Uterus (tissue), 4 donors: ENCODE measurements around the gene GLIPR1. TPM values are rescaled to one million over a fixed set of nuclear protein-coding genes. Genes with fewer than 3 reads are reported as not detected.
A peak's percentile ranks its signal among the peaks of the same experiment; 100 is the strongest.

ENCODE experiments used
- DNase-seq, 2 donors: peaks; one replicate each; pipeline ENCODE4 v3.0.0-alpha.2; 2019 to 2020
- H3K27ac ChIP-seq, 2 donors: fragments of 200-600 bp; sonication (generic); 1 replicate in 1 of 2; 2 replicates in 1 of 2; pipeline ENCODE4 v1.5.1; 2016 to 2018
- H3K27me3 ChIP-seq, 2 donors: fragments of 200-600 bp; sonication (generic); one replicate each; pipeline ENCODE4 v1.5.1; 2018 to 2019; ENCODE audit warnings: control low read depth in 1 of 2
- H3K36me3 ChIP-seq, 2 donors: fragments of 200-600 bp; sonication (generic); one replicate each; pipeline ENCODE4 v1.5.1; 2019; ENCODE audit warnings: control low read depth in 1 of 2
- H3K4me1 ChIP-seq, 2 donors: fragments of 200-600 bp; sonication (generic); one replicate each; pipeline ENCODE4 v1.5.1; 2018 to 2019; ENCODE audit warnings: control low read depth in 1 of 2
- H3K4me3 ChIP-seq, 2 donors: fragments of 200-600 bp; sonication (generic); 1 replicate in 1 of 2; 2 replicates in 1 of 2; pipeline ENCODE4 v1.5.1; 2018 to 2019; ENCODE audit warnings: mild to moderate bottlenecking in 1 of 2
- H3K9me3 ChIP-seq, 2 donors: fragments of 200-600 bp; sonication (generic); one replicate each; pipeline ENCODE4 v1.5.1; 2019; ENCODE audit warnings: control low read depth in 1 of 2
- CTCF ChIP-seq, 4 experiments: fragments of 200-600 bp in 2 of 4; fragments of 450-650 bp in 2 of 4; sonication (generic) in 2 of 4; IDR thresholded peaks; one replicate each; pipeline ENCODE4 v1.5.1; 2016 to 2019; ENCODE audit warnings: antibody characterized with exemption in 4 of 4, mild to moderate bottlenecking in 2 of 4, moderate library complexity in 1 of 4
- POLR2A ChIP-seq, 2 donors: fragments of 450-650 bp; IDR thresholded peaks; one replicate each; pipeline ENCODE4 v1.6.1; 2016; ENCODE audit warnings: antibody characterized with exemption in 2 of 2, mild to moderate bottlenecking in 1 of 2, moderate library complexity in 1 of 2
- intact Hi-C: fragments of 100-400 bp; cut with DNase I; formaldehyde crosslinking; loops from one replicate; pipeline ENCODE4 v1.15.1; 2023; ENCODE audit warnings: low total_unique reads
- total RNA-seq, 4 donors: library from RNA; depleted of rRNA in 3 of 4; stranded (reverse); fragments of >200 nt in 3 of 4; gene quantifications; one replicate each; pipeline versions ENCODE4 v1.1.0 to v1.2.4, GENCODE V29; 2014 to 2023
- donor health status: DM: yes; HTN: yes; CAD: no.

GLIPR1 gene
- total RNA-seq, 4 donors from 2014 or later, result 43.8 to 74.3 (median 49.6) TPM

GRCh38 chr12:75545636-75546035, 65.1 kb downstream of the GLIPR1 start:
- no peaks in the 10 kb centered on the region for H3K27me3 ChIP-seq
- H3K27ac ChIP-seq, result no peak overlapping the region
- H3K4me1 ChIP-seq, result peaks cover 0 to 8% of the 10 kb centered on the region in 2 donors
- intact Hi-C loops, result no loop called here
- peaks cover 0 to 3% of the 10 kb centered on the region in 2 donors for H3K9me3 ChIP-seq
- no peak overlapping the region for H3K4me3 ChIP-seq
- H3K36me3 ChIP-seq, result no peaks in the 10 kb centered on the region
- DNase-seq, result no peak
- TF ChIP-seq CTCF (IDR thresholded peaks at IDR 0.05), result no peak
- TF ChIP-seq POLR2A (IDR thresholded peaks at IDR 0.05), result no peak

- Histone ChIP-seq H3K36me3 (no peaks in the 10 kb centered on the region), H3K27ac (no peak overlapping the region), H3K27me3 (no peaks in the 10 kb centered on the region), H3K9me3 (no peaks in the 10 kb centered on the region), H3K4me3 (no peak overlapping the region), H3K4me1 (peaks cover 0 to 12% of the 10 kb centered on the region in 2 donors)
- intact Hi-C loops, result no loop called here
- TF ChIP-seq CTCF (IDR thresholded peaks at IDR 0.05) (no peak), POLR2A (IDR thresholded peaks at IDR 0.05) (no peak)
- no peak for DNase-seq
These were observed 68.3 kb downstream of the GLIPR1 start for GRCh38 chr12:75548879-75549278.

- Histone ChIP-seq H3K36me3 (no peaks in the 10 kb centered on the region), H3K27me3 (no peaks in the 10 kb centered on the region), H3K4me1 (peaks cover 0 to 12% of the 10 kb centered on the region in 2 donors), H3K9me3 (no peaks in the 10 kb centered on the region), H3K27ac (peak overlapping the region in 1 of 2 donors; percentile 38), H3K4me3 (no peak overlapping the region)
- no peak for TF ChIP-seq CTCF (IDR thresholded peaks at IDR 0.05)
- no peak for TF ChIP-seq POLR2A (IDR thresholded peaks at IDR 0.05)
- intact Hi-C loops, result no loop called here
- DNase-seq, result no peak
These were observed 69.4 kb downstream of the GLIPR1 start for GRCh38 chr12:75549989-75550388.

GRCh38 chr12:75550401-75551240, 70.1 kb downstream of the GLIPR1 start:
- Histone ChIP-seq H3K4me1 (peaks cover 0 to 12% of the 10 kb centered on the region in 2 donors), H3K36me3 (no peaks in the 10 kb centered on the region), H3K27me3 (no peaks in the 10 kb centered on the region), H3K27ac (peak overlapping the region in 1 of 2 donors; percentile 38), H3K9me3 (no peaks in the 10 kb centered on the region), H3K4me3 (no peak overlapping the region)
- intact Hi-C loops, result no loop called here
- DNase-seq, result peak; percentile 18 to 20
- TF ChIP-seq POLR2A (IDR thresholded peaks at IDR 0.05) (no peak), CTCF (IDR thresholded peaks at IDR 0.05) (no peak)

- Histone ChIP-seq H3K4me3 (no peak overlapping the region), H3K27ac (peak overlapping the region in 1 of 2 donors; percentile 38), H3K27me3 (no peaks in the 10 kb centered on the region), H3K4me1 (peaks cover 0 to 12% of the 10 kb centered on the region in 2 donors), H3K36me3 (no peaks in the 10 kb centered on the region), H3K9me3 (no peaks in the 10 kb centered on the region)
- intact Hi-C loops, result no loop called here
- DNase-seq, result no peak
- TF ChIP-seq CTCF (IDR thresholded peaks at IDR 0.05), result no peak
- TF ChIP-seq POLR2A (IDR thresholded peaks at IDR 0.05), result no peak
These were observed 70.9 kb downstream of the GLIPR1 start for GRCh38 chr12:75551477-75551876.
